Subcutaneous abdominal adipose tissue (tissue), 5 donors: Measurements from ENCODE around the gene LY6G5B.

Experiments used
- H3K27ac ChIP-seq: one replicate; pipeline ENCODE4 v1.7.0; 2013; ENCODE audit warnings: low read depth, mild to moderate bottlenecking, inconsistent platforms, low read length, moderate library complexity
- H3K27me3 ChIP-seq, 5 donors: one replicate each; pipeline ENCODE4 v1.7.0; 2013; ENCODE audit warnings: low read length in 5 of 5, inconsistent platforms in 1 of 5; ENCODE audit not compliant: control insufficient read depth in 5 of 5, insufficient read depth in 4 of 5
- H3K36me3 ChIP-seq, 5 donors: one replicate each; pipeline ENCODE4 v1.7.0; 2013; ENCODE audit warnings: low read length in 5 of 5; ENCODE audit not compliant: control insufficient read depth in 5 of 5, insufficient read depth in 5 of 5
- H3K4me1 ChIP-seq, 5 donors: one replicate each; pipeline ENCODE4 v1.7.0; 2013; ENCODE audit warnings: low read length in 5 of 5, mild to moderate bottlenecking in 3 of 5, moderate library complexity in 1 of 5; ENCODE audit not compliant: control insufficient read depth in 5 of 5, insufficient read depth in 5 of 5
- H3K4me3 ChIP-seq, 5 donors: one replicate each; pipeline ENCODE4 v1.7.0; 2013; ENCODE audit warnings: low read length in 5 of 5, low read depth in 1 of 5
- H3K9ac ChIP-seq, 5 donors: one replicate each; pipeline ENCODE4 v1.7.0; 2013; ENCODE audit warnings: low read length in 5 of 5, mild to moderate bottlenecking in 4 of 5, moderate library complexity in 3 of 5
- H3K9me3 ChIP-seq, 5 donors: one replicate each; pipeline ENCODE4 v1.7.0; 2013; ENCODE audit warnings: low read length in 5 of 5; ENCODE audit not compliant: control insufficient read depth in 5 of 5
- donor health status: healthy.
- donor health status: healthy.
- donor health status: healthy.
- donor health status: healthy.
- donor health status: healthy.

Gene LY6G5B

DNA sequence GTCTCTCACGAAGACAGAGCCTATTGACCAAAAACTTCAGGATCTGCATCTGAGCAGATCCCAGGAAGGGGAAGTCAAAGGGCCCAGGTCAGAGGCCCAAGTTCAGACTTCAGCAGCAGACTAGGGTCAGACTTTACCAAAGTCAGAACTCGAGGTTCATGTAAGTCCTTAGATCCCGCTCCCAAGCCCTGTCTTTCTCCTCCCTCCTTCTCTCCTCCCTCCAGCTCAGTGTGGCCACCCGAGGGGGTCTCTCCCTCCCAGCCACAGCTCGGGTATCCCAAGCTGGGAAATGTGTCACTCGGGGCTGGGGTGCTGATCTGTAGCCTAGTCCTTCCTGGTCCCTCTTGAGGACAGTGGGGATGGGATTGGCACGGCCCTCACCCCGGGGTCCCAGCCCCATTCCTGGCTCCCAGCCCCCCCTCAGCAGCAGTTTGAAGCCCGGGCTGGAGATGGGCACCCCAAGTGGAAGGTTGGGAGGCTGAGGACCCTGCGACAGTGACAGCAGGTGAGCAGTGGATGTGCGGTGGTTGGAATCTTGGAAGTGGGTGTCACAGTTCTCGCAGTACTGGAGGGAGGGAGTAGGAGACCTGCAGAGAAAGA, 7.6 kb upstream of the LY6G5B start:
- no peak overlapping the region for H3K4me3 ChIP-seq
- peaks cover 0 to 26% (median 17%) of the 10 kb centered on the region in 5 donors for H3K36me3 ChIP-seq
- H3K27me3 ChIP-seq, result no peaks in the 10 kb centered on the region
- no peaks in the 10 kb centered on the region for H3K9me3 ChIP-seq
- H3K9ac ChIP-seq, result no peak overlapping the region
- H3K4me1 ChIP-seq, result peaks cover 19 to 76% (median 65%) of the 10 kb centered on the region in 5 donors
- H3K27ac ChIP-seq, result peak overlapping the region; percentile 37

- peak overlapping the region; percentile 39 to 96 (median 92) for H3K4me3 ChIP-seq
- H3K9ac ChIP-seq, result peak overlapping the region in 3 of 5 donors; percentile 10 to 96 (median 88)
- H3K27ac ChIP-seq, result peak overlapping the region; percentile 97
- no peaks in the 10 kb centered on the region for H3K9me3 ChIP-seq
- H3K36me3 ChIP-seq, result peaks cover 4 to 31% (median 20%) of the 10 kb centered on the region in 5 donors
- H3K4me1 ChIP-seq, result peaks cover 19 to 74% (median 59%) of the 10 kb centered on the region in 5 donors
- H3K27me3 ChIP-seq, result no peaks in the 10 kb centered on the region
Measured at GRCh38 chr6:31663126-31663960, 6.4 kb upstream of the LY6G5B start.

DNA sequence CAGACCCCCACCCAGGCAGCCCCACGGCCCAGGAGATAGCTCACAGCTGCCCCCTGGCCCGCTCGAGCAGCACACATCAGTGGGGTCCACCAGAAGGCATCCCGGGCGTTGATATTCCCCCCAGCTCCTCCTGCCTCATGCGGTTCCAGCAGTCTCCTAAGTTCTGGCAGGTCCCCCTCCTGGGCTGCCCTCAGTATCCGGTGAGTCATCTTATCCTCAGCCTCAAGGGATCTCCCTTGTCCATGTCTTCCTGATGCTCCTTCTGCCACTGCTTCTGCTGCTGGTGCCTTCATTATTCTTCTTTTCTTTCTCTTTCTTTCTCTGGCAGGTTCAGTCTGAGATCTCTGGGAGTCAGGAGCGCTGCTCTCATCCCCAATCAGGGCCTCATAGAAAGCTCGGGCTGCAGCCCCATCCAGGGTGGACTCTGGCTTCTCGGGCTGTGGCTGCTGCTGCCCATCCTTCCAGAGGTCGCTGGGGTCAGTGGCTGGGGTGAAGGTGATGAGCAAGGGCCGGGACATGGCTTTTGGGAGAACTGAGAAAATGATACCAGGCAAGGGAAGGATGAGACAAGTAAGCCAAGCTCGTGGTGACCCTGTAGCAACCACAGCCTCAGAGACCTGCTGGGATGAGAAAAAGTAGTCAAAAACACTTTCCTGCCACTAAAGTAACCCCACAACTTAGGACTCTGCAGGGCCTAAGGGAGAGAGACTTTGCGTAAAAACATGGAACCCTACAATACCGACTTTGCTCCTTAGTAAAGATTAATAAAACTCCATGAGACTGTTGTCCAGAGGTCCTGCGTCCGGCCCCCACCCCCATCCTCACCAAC, 5.6 kb upstream of the LY6G5B start:
- Histone ChIP-seq H3K27me3 (no peaks in the 10 kb centered on the region), H3K9me3 (no peaks in the 10 kb centered on the region), H3K4me3 (peak overlapping the region; percentile 70 to 98 (median 92)), H3K36me3 (peaks cover 4 to 36% (median 28%) of the 10 kb centered on the region in 5 donors), H3K9ac (peak overlapping the region; percentile 70 to 96 (median 88)), H3K4me1 (peaks cover 18 to 68% (median 51%) of the 10 kb centered on the region in 5 donors), H3K27ac (peak overlapping the region; percentile 97)

DNA sequence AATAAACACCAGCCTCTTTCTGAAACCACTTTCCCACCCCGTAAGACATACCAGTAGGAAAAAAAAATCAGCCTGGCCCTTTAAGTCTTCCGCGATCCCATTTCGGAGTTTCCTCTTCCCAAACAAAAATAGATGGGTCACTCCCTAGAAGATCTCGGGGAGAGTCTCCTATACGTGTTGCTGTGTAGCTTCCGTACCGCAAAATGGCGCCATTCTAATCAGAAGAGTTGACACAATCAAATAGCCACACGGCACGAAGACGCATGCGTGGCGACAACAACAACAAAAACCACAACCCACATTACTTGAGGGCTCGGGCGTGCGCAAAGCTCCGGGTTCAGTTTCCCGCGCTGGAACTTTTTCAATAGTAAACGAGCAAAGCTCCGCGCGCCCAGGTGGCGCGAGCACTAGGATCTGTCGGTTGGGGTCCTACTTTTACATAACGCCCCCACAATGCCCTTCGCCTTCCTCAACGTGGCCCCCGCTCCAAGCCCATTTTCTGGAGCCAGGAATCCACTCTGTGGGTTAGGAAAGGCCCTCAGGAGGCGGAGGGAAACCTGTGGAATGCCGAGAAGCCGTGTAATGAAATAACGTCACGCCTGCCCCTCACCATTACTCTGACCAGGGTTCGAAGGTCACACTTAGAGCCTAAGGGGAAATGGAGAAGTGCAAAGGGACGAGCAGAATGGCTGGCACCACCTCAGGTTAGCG, 4.8 kb upstream of the LY6G5B start, which contains the start of gene GPANK1:
Gene GPANK1 (minus strand): TSS at position 208 of the 711 bp plus-strand sequence. CDS start 519 bp downstream, outside the sequence.
- Histone ChIP-seq H3K9ac (peak within 1 kb of the TSS; percentile 88 to 97 (median 96)), H3K27ac (peak within 1 kb of the TSS; percentile 97), H3K4me1 (peaks cover 14 to 61% (median 43%) of the 10 kb centered on the region in 5 donors), H3K36me3 (peaks cover 4 to 42% (median 36%) of the 10 kb centered on the region in 5 donors), H3K4me3 (peak within 1 kb of the TSS; percentile 70 to 98 (median 92)), H3K9me3 (no peaks in the 10 kb centered on the region), H3K27me3 (no peaks in the 10 kb centered on the region)

DNA sequence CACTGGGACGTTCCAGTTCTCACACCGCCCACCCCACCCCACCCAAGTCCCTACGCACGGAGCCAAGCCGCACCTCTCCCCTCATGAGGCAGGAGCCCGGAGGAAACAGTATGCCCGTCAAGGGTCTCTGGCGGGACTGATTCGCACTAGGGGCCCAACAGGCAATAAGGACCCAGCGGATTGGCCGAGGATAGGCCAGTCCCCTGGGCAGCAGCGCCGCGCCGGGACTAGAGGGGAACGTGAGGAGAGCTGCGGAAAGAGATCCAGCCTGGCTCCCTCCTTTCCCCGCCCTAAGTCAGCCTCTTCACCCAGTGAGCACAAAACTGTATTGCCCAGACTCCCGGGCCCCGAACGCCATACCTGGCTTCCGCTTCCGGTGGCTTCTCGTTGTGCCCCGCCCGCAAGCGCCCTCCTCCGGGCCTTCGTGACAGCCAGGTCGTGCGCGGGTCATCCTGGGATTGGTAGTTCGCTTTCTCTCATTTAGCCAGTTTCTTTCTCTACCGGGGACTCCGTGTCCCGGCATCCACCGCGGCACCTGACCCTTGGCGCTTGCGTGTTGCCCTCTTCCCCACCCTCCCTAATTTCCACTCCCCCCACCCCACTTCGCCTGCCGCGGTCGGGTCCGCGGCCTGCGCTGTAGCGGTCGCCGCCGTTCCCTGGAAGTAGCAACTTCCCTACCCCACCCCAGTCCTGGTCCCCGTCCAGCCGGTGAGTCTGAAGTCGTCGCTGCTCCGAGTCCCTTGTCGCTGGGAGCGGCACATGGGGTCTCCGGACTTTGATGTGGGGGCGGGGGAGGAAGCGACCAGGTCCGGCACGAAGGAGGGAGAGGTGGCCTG, 4.1 kb upstream of the LY6G5B start, which contains the start of gene CSNK2B:
Gene CSNK2B (plus strand): TSS at position 580 of the 836 bp plus-strand sequence. CDS start 752 bp downstream, outside the sequence.
- peaks cover 4 to 49% (median 43%) of the 10 kb centered on the region in 5 donors for H3K36me3 ChIP-seq
- H3K27ac ChIP-seq, result peak within 1 kb of the TSS; percentile 97
- H3K9me3 ChIP-seq, result no peaks in the 10 kb centered on the region
- peak within 1 kb of the TSS; percentile 88 to 97 (median 96) for H3K9ac ChIP-seq
- H3K4me1 ChIP-seq, result peaks cover 12 to 54% (median 39%) of the 10 kb centered on the region in 5 donors
- H3K4me3 ChIP-seq, result peak within 1 kb of the TSS; percentile 90 to 98 (median 92)
- no peaks in the 10 kb centered on the region for H3K27me3 ChIP-seq

- peaks cover 4 to 57% (median 51%) of the 10 kb centered on the region in 5 donors for H3K36me3 ChIP-seq
- peak overlapping the region; percentile 97 for H3K27ac ChIP-seq
- H3K9ac ChIP-seq, result peak overlapping the region; percentile 88 to 97 (median 96)
- peak overlapping the region; percentile 90 to 96 (median 92) for H3K4me3 ChIP-seq
- H3K9me3 ChIP-seq, result no peaks in the 10 kb centered on the region
- peaks cover 9 to 47% (median 34%) of the 10 kb centered on the region in 5 donors for H3K4me1 ChIP-seq
- no peaks in the 10 kb centered on the region for H3K27me3 ChIP-seq
Measured at GRCh38 chr6:31666337-31666965, 3.3 kb upstream of the LY6G5B start.

GRCh38 chr6:31676322-31676903, 6.6 kb downstream of the LY6G5B start:
- H3K9ac ChIP-seq, result no peak overlapping the region
- H3K4me3 ChIP-seq, result no peak overlapping the region
- no peaks in the 10 kb centered on the region for H3K9me3 ChIP-seq
- H3K27me3 ChIP-seq, result no peaks in the 10 kb centered on the region
- H3K27ac ChIP-seq, result no peak overlapping the region
- H3K4me1 ChIP-seq, result peaks cover 0 to 14% (median 14%) of the 10 kb centered on the region in 5 donors
- H3K36me3 ChIP-seq, result peaks cover 2 to 30% (median 23%) of the 10 kb centered on the region in 5 donors

DNA sequence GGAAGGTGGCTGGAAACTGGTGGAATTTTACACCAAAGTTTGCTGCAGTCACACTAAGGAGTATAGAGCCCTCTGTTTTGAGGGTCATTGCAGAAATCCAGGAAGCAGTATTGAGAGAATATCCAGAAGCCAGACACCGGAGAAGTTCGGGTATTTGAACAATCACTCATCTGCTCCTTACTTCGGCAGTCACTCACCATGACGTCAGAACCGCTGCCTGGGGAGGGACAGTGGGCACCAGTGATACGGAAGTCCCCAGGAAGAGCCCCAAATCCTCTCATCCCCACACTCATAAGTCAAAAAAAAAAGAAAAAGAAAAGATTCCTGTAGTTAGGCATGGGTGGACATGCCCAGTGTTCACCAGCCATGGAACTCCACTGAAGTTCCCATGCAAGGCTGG, 7.1 kb downstream of the LY6G5B start:
- Histone ChIP-seq H3K36me3 (peaks cover 0 to 25% (median 18%) of the 10 kb centered on the region in 5 donors), H3K27ac (no peak overlapping the region), H3K9ac (no peak overlapping the region), H3K27me3 (no peaks in the 10 kb centered on the region), H3K4me3 (no peak overlapping the region), H3K9me3 (no peaks in the 10 kb centered on the region), H3K4me1 (peaks cover 0 to 19% (median 17%) of the 10 kb centered on the region in 5 donors)
